Endodermal cell (in vitro differentiated cells): ENCODE measurements around the gene VPS45. TPM values are rescaled to one million over a fixed set of nuclear protein-coding genes. Genes with fewer than 3 reads are reported as not detected.
A peak's percentile ranks its signal among the peaks of the same experiment; 100 is the strongest.

Experiments
- DNase-seq: peaks from one replicate; pipeline ENCODE4 v3.0.0-alpha.2; 2017
- H3K27ac ChIP-seq: 2 replicates; pipeline ENCODE4 v1.5.1; 2013; ENCODE audit warnings: mild to moderate bottlenecking, low read depth, low read length, moderate library complexity
- H3K27me3 ChIP-seq: 2 replicates; pipeline ENCODE4 v1.6.1; 2013; ENCODE audit warnings: mild to moderate bottlenecking, low read length, moderate library complexity; ENCODE audit not compliant: insufficient read depth, control insufficient read depth, poor library complexity, severe bottlenecking
- H3K36me3 ChIP-seq: 2 replicates; pipeline ENCODE4 v1.7.0; 2013; ENCODE audit warnings: mild to moderate bottlenecking, low read length, moderate library complexity; ENCODE audit not compliant: control insufficient read depth, insufficient read depth
- H3K4me1 ChIP-seq: one replicate; pipeline ENCODE4 v1.7.0; 2013; ENCODE audit warnings: low read length; ENCODE audit not compliant: control insufficient read depth, insufficient read depth
- H3K4me3 ChIP-seq: 2 replicates; pipeline ENCODE4 v1.5.1; 2013; ENCODE audit warnings: mild to moderate bottlenecking, low read length, moderate library complexity
- H3K9ac ChIP-seq: 2 replicates; pipeline ENCODE4 v1.6.1; 2013; ENCODE audit warnings: mild to moderate bottlenecking, low read length, moderate library complexity; ENCODE audit not compliant: poor library complexity, severe bottlenecking; ENCODE audit errors: extremely low read depth
- H3K9me3 ChIP-seq: 2 replicates; pipeline ENCODE4 v1.6.1; 2013; ENCODE audit warnings: mild to moderate bottlenecking, low read length, moderate library complexity; ENCODE audit not compliant: control insufficient read depth
- H3K27ac Mint-ChIP-seq: 2 replicates; pipeline ENCODE4 v1.8.0; 2020; ENCODE audit warnings: mixed read lengths
- H3K27me3 Mint-ChIP-seq: 2 replicates; pipeline ENCODE4 v1.8.0; 2021; ENCODE audit warnings: mild to moderate bottlenecking, mixed read lengths; ENCODE audit not compliant: insufficient read depth
- H3K36me3 Mint-ChIP-seq: 2 replicates; pipeline ENCODE4 v1.8.0; 2020; ENCODE audit warnings: low read depth, mixed read lengths
- H3K4me1 Mint-ChIP-seq: 2 replicates; pipeline ENCODE4 v1.8.0; 2020; ENCODE audit warnings: mixed read lengths
- H3K4me3 Mint-ChIP-seq: 2 replicates; pipeline ENCODE4 v1.8.0; 2020; ENCODE audit warnings: mild to moderate bottlenecking, moderate library complexity, mixed read lengths
- H3K9me3 Mint-ChIP-seq: 2 replicates; pipeline ENCODE4 v1.8.0; 2020; ENCODE audit warnings: mild to moderate bottlenecking, mixed read lengths
- CTCF ChIP-seq: fragments of 200-600 bp; sonication (generic); conservative IDR thresholded peaks from 2 replicates; pipeline ENCODE4 v1.5.0; 2021; ENCODE audit warnings: antibody characterized with exemption, mild to moderate bottlenecking
- WGBS, 2 experiments: methylation state at CpG; one replicate each; pipeline versions ENCODE4 v1.1.5 to v1.1.7; 2013; ENCODE audit warnings: missing lambda C conversion rate in 2 of 2, mixed read lengths in 1 of 2; ENCODE audit not compliant: insufficient coverage in 1 of 2, insufficient read length in 1 of 2; 5-methylcytosine and 5-hydroxymethylcytosine counted together
- total RNA-seq, 2 donors: library from RNA; stranded (reverse); fragmentation: NEBNext Ultra II Directional in 1 of 2; extraction: Animal tissue kit (Norgen Biotek cat#: 25700) in 1 of 2; gene quantifications; 2 replicates in 1 of 2; 3 replicates in 1 of 2; pipeline ENCODE4 v1.2.1, GENCODE V29; 2021

VPS45 gene
- total RNA-seq, 2 donors from 2014 or later, result 32.6 to 35.0 TPM

- peaks cover 9% of the 10 kb centered on the region for H3K4me1 ChIP-seq
- no peaks in the 10 kb centered on the region for H3K36me3 ChIP-seq
- no peaks in the 10 kb centered on the region for H3K27me3 Mint-ChIP-seq
- peaks cover 40% of the 10 kb centered on the region for H3K4me1 Mint-ChIP-seq
- no peak overlapping the region for H3K27ac ChIP-seq
- TF ChIP-seq CTCF, result no peak
- no peaks in the 10 kb centered on the region for H3K27me3 ChIP-seq
- H3K27ac Mint-ChIP-seq, result peak overlapping the region; percentile 79
- no peaks in the 10 kb centered on the region for H3K9me3 Mint-ChIP-seq
- DNase-seq, result no peak
- 93% methylated on average over 5 of the region's 5 CpGs for whole genome bisulfite sequencing, 2 experiments
- no peak overlapping the region for H3K4me3 ChIP-seq
- H3K4me3 Mint-ChIP-seq, result no peak overlapping the region
- H3K9ac ChIP-seq, result no peak overlapping the region
- H3K36me3 Mint-ChIP-seq, result peaks cover 4% of the 10 kb centered on the region
- no peaks in the 10 kb centered on the region for H3K9me3 ChIP-seq
Measured at GRCh38 chr1:150164224-150164623, 96.6 kb downstream of the VPS45 start.

GRCh38 chr1:150164779-150165178 is 97.2 kb downstream of the VPS45 start:
- WGBS, 2 experiments, result 93 to 94% methylated on average over 3 to 5 of the region's 5 CpGs
- H3K4me3 Mint-ChIP-seq, result no peak overlapping the region
- peak overlapping the region; percentile 79 for H3K27ac Mint-ChIP-seq

GRCh38 chr1:150165622-150166612 is 98.3 kb downstream of the VPS45 start:
- no peak overlapping the region for H3K27ac ChIP-seq
- no peak overlapping the region for H3K27ac Mint-ChIP-seq

More at GRCh38 chr1:150164779-150165178, 97.2 kb downstream of the VPS45 start:
- no peak overlapping the region for H3K9ac ChIP-seq
- no peak overlapping the region for H3K4me3 ChIP-seq
- no peak overlapping the region for H3K27ac ChIP-seq
- H3K36me3 ChIP-seq, result no peaks in the 10 kb centered on the region
- H3K27me3 ChIP-seq, result no peaks in the 10 kb centered on the region
- peaks cover 9% of the 10 kb centered on the region for H3K4me1 ChIP-seq
- Mint-ChIP-seq H3K36me3 (no peaks in the 10 kb centered on the region), H3K27me3 (no peaks in the 10 kb centered on the region), H3K4me1 (peaks cover 40% of the 10 kb centered on the region), H3K9me3 (no peaks in the 10 kb centered on the region)
- H3K9me3 ChIP-seq, result no peaks in the 10 kb centered on the region
- TF ChIP-seq CTCF, result no peak
- no peak for DNase-seq

More at GRCh38 chr1:150165622-150166612, 98.3 kb downstream of the VPS45 start:
- no peaks in the 10 kb centered on the region for H3K27me3 Mint-ChIP-seq
- no peaks in the 10 kb centered on the region for H3K36me3 Mint-ChIP-seq
- no peaks in the 10 kb centered on the region for H3K9me3 Mint-ChIP-seq
- H3K4me3 ChIP-seq, result no peak overlapping the region
- H3K4me1 ChIP-seq, result peaks cover 9% of the 10 kb centered on the region
- peak; percentile 79 for TF ChIP-seq CTCF
- no peaks in the 10 kb centered on the region for H3K36me3 ChIP-seq
- H3K9ac ChIP-seq, result no peak overlapping the region
- no peaks in the 10 kb centered on the region for H3K27me3 ChIP-seq
- no peak overlapping the region for H3K4me3 Mint-ChIP-seq
- peak; percentile 90 for DNase-seq
- peaks cover 35% of the 10 kb centered on the region for H3K4me1 Mint-ChIP-seq
- H3K9me3 ChIP-seq, result no peaks in the 10 kb centered on the region
- WGBS, 2 experiments, result 80 to 82% methylated on average over 5 to 14 of the region's 14 CpGs
